HepG2 (cell line): ENCODE results near the gene ZNF264. TPM values are rescaled to one million over a fixed set of nuclear protein-coding genes. Genes with fewer than 3 reads are reported as not detected.

Experiments
- ARID2 ChIP-seq: sonication (generic); formaldehyde crosslinking; IDR thresholded peaks from 2 replicates; pipeline ENCODE4 v1.8.1; 2022; ENCODE audit warnings: mild to moderate bottlenecking, missing genetic modification reagents, borderline replicate concordance
- ATF7-NPFF ChIP-seq: sonication (generic); formaldehyde crosslinking; IDR thresholded peaks from 2 replicates; pipeline ENCODE4 v1.8.1; 2023; ENCODE audit warnings: mild to moderate bottlenecking, low read depth, missing genetic modification reagents, moderate library complexity
- DBP ChIP-seq: sonication (generic); formaldehyde crosslinking; IDR thresholded peaks from 2 replicates; pipeline ENCODE4 v1.4.0; 2020; ENCODE audit warnings: missing genetic modification reagents; ENCODE audit errors: not compliant biosample characterization
- FOXC1 ChIP-seq: sonication (generic); formaldehyde crosslinking; IDR thresholded peaks from 2 replicates; pipeline ENCODE4 v1.8.0; 2022; ENCODE audit warnings: mild to moderate bottlenecking, missing genetic modification reagents, borderline replicate concordance
- GMEB1 ChIP-seq: sonication (generic); formaldehyde crosslinking; IDR thresholded peaks from 2 replicates; pipeline ENCODE4 v1.5.1; 2020; ENCODE audit warnings: missing genetic modification reagents, mild to moderate bottlenecking, borderline replicate concordance
- ISL2 ChIP-seq: sonication (generic); formaldehyde crosslinking; IDR thresholded peaks from 2 replicates; pipeline ENCODE4 v1.5.0; 2020; ENCODE audit warnings: missing genetic modification reagents
- NPAS2 ChIP-seq: sonication (generic); formaldehyde crosslinking; IDR thresholded peaks from 2 replicates; pipeline ENCODE4 v1.8.0; 2022; ENCODE audit warnings: mild to moderate bottlenecking, missing genetic modification reagents, borderline replicate concordance
- NR1H2 ChIP-seq: sonication (generic); formaldehyde crosslinking; IDR thresholded peaks from 2 replicates; pipeline ENCODE4 v1.8.1; 2022; ENCODE audit warnings: low read depth, missing genetic modification reagents, borderline replicate concordance
- PHF8 ChIP-seq: sonication (generic); formaldehyde crosslinking; IDR thresholded peaks from 2 replicates; pipeline ENCODE4 v1.5.0; 2020; ENCODE audit warnings: missing genetic modification reagents
- SNRNP70 ChIP-seq: fragments of 200-400 bp; formaldehyde crosslinking; IDR thresholded peaks from 2 replicates; pipeline ENCODE4 v1.6.1; 2017; ENCODE audit warnings: mild to moderate bottlenecking, low read depth, low read length, moderate library complexity
- ZHX1 ChIP-seq: sonication (generic); formaldehyde crosslinking; IDR thresholded peaks from 2 replicates; pipeline ENCODE4 v1.8.1; 2022; ENCODE audit warnings: low read depth, mild to moderate bottlenecking, missing genetic modification reagents
- ZNF225 ChIP-seq: sonication (generic); formaldehyde crosslinking; IDR thresholded peaks from 2 replicates; pipeline ENCODE4 v1.4.0; 2020; ENCODE audit warnings: mild to moderate bottlenecking, missing genetic modification reagents
- ZNF234 ChIP-seq: sonication (generic); formaldehyde crosslinking; conservative IDR thresholded peaks from 2 replicates; pipeline ENCODE4 v1.5.1; 2020; ENCODE audit warnings: mild to moderate bottlenecking, missing genetic modification reagents
- ZNF256 ChIP-seq: sonication (generic); formaldehyde crosslinking; conservative IDR thresholded peaks from 2 replicates; pipeline ENCODE4 v1.4.0; 2020; ENCODE audit warnings: missing genetic modification reagents
- ZNF326 ChIP-seq: sonication (generic); formaldehyde crosslinking; IDR thresholded peaks from 2 replicates; pipeline ENCODE4 v1.4.0; 2020; ENCODE audit warnings: missing genetic modification reagents, borderline replicate concordance
- ZNF354B ChIP-seq: sonication (generic); formaldehyde crosslinking; IDR thresholded peaks from 2 replicates; pipeline ENCODE4 v1.8.0; 2022; ENCODE audit warnings: mild to moderate bottlenecking, missing genetic modification reagents
- ZNF589 ChIP-seq: sonication (generic); formaldehyde crosslinking; conservative IDR thresholded peaks from 2 replicates; pipeline ENCODE4 v1.8.0; 2022; ENCODE audit warnings: mild to moderate bottlenecking, moderate library complexity, missing genetic modification reagents
- ZNF672 ChIP-seq: sonication (generic); formaldehyde crosslinking; IDR thresholded peaks from 2 replicates; pipeline ENCODE4 v1.8.1; 2022; ENCODE audit warnings: missing genetic modification reagents
- ZNF839 ChIP-seq: sonication (generic); formaldehyde crosslinking; IDR thresholded peaks from 2 replicates; pipeline ENCODE4 v1.4.0; 2020; ENCODE audit warnings: missing genetic modification reagents, mild to moderate bottlenecking, borderline replicate concordance
- polyA plus RNA-seq, 8 experiments: library from polyadenylated mRNA; depleted of rRNA in 3 of 8; stranded (reverse) in 7 of 8; unstranded in 1 of 8; fragments of >200 nt; fragmentation: Illumina TruSeq in 4 of 8; extraction: Trizol in 4 of 8; gene quantifications; 2 replicates each; pipeline versions ENCODE4 v1.2.1 to v1.2.3, GENCODE V29; 2011 to 2016; ENCODE audit warnings: low read depth in 4 of 8, missing spikeins in 1 of 8, mixed read lengths in 1 of 8; ENCODE audit not compliant: insufficient read depth in 1 of 8
- total RNA-seq, 5 experiments: library from RNA; depleted of rRNA; stranded (reverse); fragments of >200 nt; fragmentation: Illumina TruSeq; extraction: Trizol; gene quantifications; 2 replicates each; pipeline ENCODE4 v1.2.3, GENCODE V29; 2016; ENCODE audit warnings: low read depth in 1 of 5
- TF ChIP-seq, protein P1 (sequence below): sonication (generic); formaldehyde crosslinking; IDR thresholded peaks from 2 replicates; pipeline ENCODE4 v1.9.0; 2021; ENCODE audit warnings: missing genetic modification reagents, mild to moderate bottlenecking, borderline replicate concordance
- TF ChIP-seq, protein P2 (sequence below): sonication (generic); formaldehyde crosslinking; conservative IDR thresholded peaks from 2 replicates; pipeline ENCODE4 v1.5.0; 2020; ENCODE audit warnings: missing genetic modification reagents

The ZNF264 gene
- total and polyA plus RNA-seq, 2 of the 13 experiments (the other 11 are each of a cell fraction or from before 2014, with no cell fraction given), result 3.5 to 17.6 TPM

GRCh38 chr19:57245959-57246358 is 54.7 kb downstream of the ZNF264 start (continued):
- TF ChIP-seq ZNF256 (CRISPR knock-in tag) (no peak), NR1H2 (no peak), NPAS2 (CRISPR knock-in tag) (no peak), ZNF589 (no peak), DBP (CRISPR knock-in tag) (no peak), ZNF672 (CRISPR knock-in tag) (no peak), ZNF234 (no peak), ATF7-NPFF (no peak), ZNF225 (CRISPR knock-in tag) (no peak), ISL2 (CRISPR knock-in tag) (no peak), FOXC1 (CRISPR knock-in tag) (no peak), ZNF354B (CRISPR knock-in tag) (no peak), PHF8 (CRISPR knock-in tag) (no peak), ZHX1 (CRISPR knock-in tag) (no peak; the same call in 1 of the 2 replicates), GMEB1 (CRISPR knock-in tag) (no peak), ZNF839 (no peak), ZNF326 (CRISPR knock-in tag) (no peak), ARID2 (no peak), SNRNP70 (no peak)
- TF ChIP-seq, protein P1, sequence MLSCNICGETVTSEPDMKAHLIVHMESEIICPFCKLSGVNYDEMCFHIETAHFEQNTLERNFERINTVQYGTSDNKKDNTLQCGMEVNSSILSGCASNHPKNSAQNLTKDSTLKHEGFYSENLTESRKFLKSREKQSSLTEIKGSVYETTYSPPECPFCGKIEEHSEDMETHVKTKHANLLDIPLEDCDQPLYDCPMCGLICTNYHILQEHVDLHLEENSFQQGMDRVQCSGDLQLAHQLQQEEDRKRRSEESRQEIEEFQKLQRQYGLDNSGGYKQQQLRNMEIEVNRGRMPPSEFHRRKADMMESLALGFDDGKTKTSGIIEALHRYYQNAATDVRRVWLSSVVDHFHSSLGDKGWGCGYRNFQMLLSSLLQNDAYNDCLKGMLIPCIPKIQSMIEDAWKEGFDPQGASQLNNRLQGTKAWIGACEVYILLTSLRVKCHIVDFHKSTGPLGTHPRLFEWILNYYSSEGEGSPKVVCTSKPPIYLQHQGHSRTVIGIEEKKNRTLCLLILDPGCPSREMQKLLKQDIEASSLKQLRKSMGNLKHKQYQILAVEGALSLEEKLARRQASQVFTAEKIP (CRISPR knock-in tag), result no peak
- TF ChIP-seq, protein P2, sequence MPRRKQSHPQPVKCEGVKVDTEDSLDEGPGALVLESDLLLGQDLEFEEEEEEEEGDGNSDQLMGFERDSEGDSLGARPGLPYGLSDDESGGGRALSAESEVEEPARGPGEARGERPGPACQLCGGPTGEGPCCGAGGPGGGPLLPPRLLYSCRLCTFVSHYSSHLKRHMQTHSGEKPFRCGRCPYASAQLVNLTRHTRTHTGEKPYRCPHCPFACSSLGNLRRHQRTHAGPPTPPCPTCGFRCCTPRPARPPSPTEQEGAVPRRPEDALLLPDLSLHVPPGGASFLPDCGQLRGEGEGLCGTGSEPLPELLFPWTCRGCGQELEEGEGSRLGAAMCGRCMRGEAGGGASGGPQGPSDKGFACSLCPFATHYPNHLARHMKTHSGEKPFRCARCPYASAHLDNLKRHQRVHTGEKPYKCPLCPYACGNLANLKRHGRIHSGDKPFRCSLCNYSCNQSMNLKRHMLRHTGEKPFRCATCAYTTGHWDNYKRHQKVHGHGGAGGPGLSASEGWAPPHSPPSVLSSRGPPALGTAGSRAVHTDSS (CRISPR knock-in tag), result no peak
